Glutamatergic neuron (in vitro differentiated cells): ENCODE measurements around the gene ADIPOR2. TPM values are rescaled to one million over a fixed set of nuclear protein-coding genes. Genes with fewer than 3 reads are reported as not detected.

ENCODE experiments used
- DNase-seq: peaks from one replicate; pipeline ENCODE4 v3.0.0; 2022
- H3K27ac Mint-ChIP-seq: one replicate; pipeline ENCODE4 v1.8.0; 2020; ENCODE audit warnings: mild to moderate bottlenecking, mixed read lengths, inconsistent platforms; ENCODE audit not compliant: unreplicated experiment
- H3K27me3 Mint-ChIP-seq: one replicate; pipeline ENCODE4 v1.8.0; 2020; ENCODE audit warnings: mild to moderate bottlenecking, moderate library complexity, mixed read lengths, inconsistent platforms; ENCODE audit not compliant: unreplicated experiment
- H3K36me3 Mint-ChIP-seq: one replicate; pipeline ENCODE4 v1.8.0; 2020; ENCODE audit warnings: mild to moderate bottlenecking, mixed read lengths, inconsistent platforms; ENCODE audit not compliant: unreplicated experiment
- H3K4me1 Mint-ChIP-seq: one replicate; pipeline ENCODE4 v1.8.0; 2020; ENCODE audit warnings: mild to moderate bottlenecking, low read depth, mixed read lengths, inconsistent platforms; ENCODE audit not compliant: unreplicated experiment
- H3K4me3 Mint-ChIP-seq: one replicate; pipeline ENCODE4 v1.8.0; 2020; ENCODE audit warnings: mild to moderate bottlenecking, mixed read lengths, inconsistent platforms; ENCODE audit not compliant: unreplicated experiment
- H3K9me3 Mint-ChIP-seq: one replicate; pipeline ENCODE4 v1.8.0; 2020; ENCODE audit warnings: mild to moderate bottlenecking, moderate library complexity, mixed read lengths, inconsistent platforms; ENCODE audit not compliant: unreplicated experiment
- total RNA-seq: library from RNA; stranded (reverse); fragmentation: NEBNext Ultra II Directional; extraction: Animal tissue kit (Norgen Biotek cat#: 25700); gene quantifications from one replicate; pipeline ENCODE4 v1.2.1, GENCODE V29; 2021; ENCODE audit not compliant: unreplicated experiment
- TF ChIP-seq, protein P1 (sequence below): fragments of 200-600 bp; sonication (generic); IDR thresholded peaks from one replicate; pipeline ENCODE4 v1.5.0; 2021; ENCODE audit not compliant: partially characterized antibody, unreplicated experiment

Gene ADIPOR2
- total RNA-seq, 1 donor from 2014 or later: 43.3 TPM

DNA sequence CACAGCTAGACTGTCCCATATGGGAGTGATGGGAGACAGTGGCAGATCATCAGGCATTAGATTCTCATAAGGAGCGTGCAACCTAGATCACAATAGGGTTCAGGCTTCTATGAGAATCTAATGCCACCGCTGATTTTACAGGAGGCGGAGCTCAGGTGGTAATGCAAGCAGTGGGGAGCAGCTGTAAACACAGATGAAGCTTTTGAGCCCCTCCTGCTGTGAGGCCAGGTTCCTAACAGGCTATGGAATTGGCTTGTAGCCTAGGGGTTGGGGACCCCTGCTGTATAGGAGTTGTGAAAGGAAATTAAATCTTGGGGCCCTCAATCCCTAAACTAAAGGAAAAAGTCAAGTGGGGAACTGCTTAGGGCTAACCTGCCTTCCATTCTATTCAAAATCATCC, 29.6 kb downstream of the ADIPOR2 start:
- H3K4me3 Mint-ChIP-seq: no peak overlapping the region
- TF ChIP-seq, protein P1, sequence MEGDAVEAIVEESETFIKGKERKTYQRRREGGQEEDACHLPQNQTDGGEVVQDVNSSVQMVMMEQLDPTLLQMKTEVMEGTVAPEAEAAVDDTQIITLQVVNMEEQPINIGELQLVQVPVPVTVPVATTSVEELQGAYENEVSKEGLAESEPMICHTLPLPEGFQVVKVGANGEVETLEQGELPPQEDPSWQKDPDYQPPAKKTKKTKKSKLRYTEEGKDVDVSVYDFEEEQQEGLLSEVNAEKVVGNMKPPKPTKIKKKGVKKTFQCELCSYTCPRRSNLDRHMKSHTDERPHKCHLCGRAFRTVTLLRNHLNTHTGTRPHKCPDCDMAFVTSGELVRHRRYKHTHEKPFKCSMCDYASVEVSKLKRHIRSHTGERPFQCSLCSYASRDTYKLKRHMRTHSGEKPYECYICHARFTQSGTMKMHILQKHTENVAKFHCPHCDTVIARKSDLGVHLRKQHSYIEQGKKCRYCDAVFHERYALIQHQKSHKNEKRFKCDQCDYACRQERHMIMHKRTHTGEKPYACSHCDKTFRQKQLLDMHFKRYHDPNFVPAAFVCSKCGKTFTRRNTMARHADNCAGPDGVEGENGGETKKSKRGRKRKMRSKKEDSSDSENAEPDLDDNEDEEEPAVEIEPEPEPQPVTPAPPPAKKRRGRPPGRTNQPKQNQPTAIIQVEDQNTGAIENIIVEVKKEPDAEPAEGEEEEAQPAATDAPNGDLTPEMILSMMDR: no peak
- no peaks in the 10 kb centered on the region for H3K4me1 Mint-ChIP-seq
- no peak for DNase-seq
- H3K36me3 Mint-ChIP-seq: no peaks in the 10 kb centered on the region
- no peaks in the 10 kb centered on the region for H3K9me3 Mint-ChIP-seq
- no peak overlapping the region for H3K27ac Mint-ChIP-seq
- no peaks in the 10 kb centered on the region for H3K27me3 Mint-ChIP-seq

GRCh38 chr12:1723721-1724120, 32.9 kb downstream of the ADIPOR2 start:
- H3K4me3 Mint-ChIP-seq: no peak overlapping the region
- TF ChIP-seq, protein P1: no peak
- peaks cover 2% of the 10 kb centered on the region for H3K27me3 Mint-ChIP-seq
- no peak overlapping the region for H3K27ac Mint-ChIP-seq
- no peaks in the 10 kb centered on the region for H3K9me3 Mint-ChIP-seq
- H3K4me1 Mint-ChIP-seq: no peaks in the 10 kb centered on the region
- no peak for DNase-seq
- no peaks in the 10 kb centered on the region for H3K36me3 Mint-ChIP-seq

- Mint-ChIP-seq H3K4me1 (no peaks in the 10 kb centered on the region), H3K9me3 (no peaks in the 10 kb centered on the region), H3K27ac (no peak overlapping the region), H3K36me3 (no peaks in the 10 kb centered on the region), H3K27me3 (peaks cover 2% of the 10 kb centered on the region), H3K4me3 (no peak overlapping the region)
- TF ChIP-seq, protein P1: no peak
- DNase-seq: no peak
Observed at GRCh38 chr12:1724250-1724649, 33.4 kb downstream of the ADIPOR2 start.

DNA sequence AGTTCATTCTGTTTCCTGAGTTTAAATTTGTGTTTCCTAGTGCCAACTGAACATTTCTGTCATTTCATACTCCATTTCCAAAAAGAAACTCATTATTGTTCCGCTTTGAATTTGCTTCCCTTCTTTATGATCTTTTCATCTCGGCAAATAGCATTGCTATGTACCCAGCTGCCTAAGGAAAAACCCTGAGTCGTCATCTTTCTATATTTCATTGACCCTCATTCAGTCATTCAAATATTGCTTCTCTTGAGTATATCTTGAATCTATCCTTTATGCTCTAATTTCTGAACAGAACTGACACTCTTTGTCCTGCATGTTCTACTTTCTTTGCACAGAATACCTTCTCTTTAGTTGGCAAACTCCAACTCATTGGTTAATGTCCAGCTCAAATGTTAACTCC, 35.9 kb downstream of the ADIPOR2 start:
- Mint-ChIP-seq H3K27ac (no peak overlapping the region), H3K36me3 (no peaks in the 10 kb centered on the region), H3K4me1 (no peaks in the 10 kb centered on the region), H3K27me3 (peaks cover 2% of the 10 kb centered on the region), H3K9me3 (no peaks in the 10 kb centered on the region), H3K4me3 (no peak overlapping the region)
- DNase-seq: no peak
- TF ChIP-seq, protein P1: no peak

DNA sequence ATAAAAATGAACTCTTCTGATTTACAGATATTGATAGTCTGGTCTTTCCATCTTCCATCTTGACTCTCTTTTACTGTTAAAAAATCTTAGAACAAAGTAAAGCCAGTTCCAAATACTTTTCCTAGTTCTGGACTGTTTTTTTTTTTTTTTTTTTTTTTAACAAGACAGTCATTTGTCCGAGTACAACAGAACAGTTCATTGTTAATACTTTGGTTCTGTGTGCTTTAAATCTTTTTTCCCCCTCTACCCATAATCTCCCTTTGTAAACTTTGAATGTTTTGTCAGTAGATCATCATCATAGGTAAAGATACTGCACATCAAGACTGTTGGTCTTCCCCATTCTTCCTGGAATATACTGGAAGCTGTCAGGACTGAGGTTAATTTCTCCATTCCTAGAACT, 38.0 kb downstream of the ADIPOR2 start:
- Mint-ChIP-seq H3K27me3 (peaks cover 3% of the 10 kb centered on the region), H3K4me1 (no peaks in the 10 kb centered on the region), H3K4me3 (no peak overlapping the region), H3K27ac (no peak overlapping the region), H3K9me3 (no peaks in the 10 kb centered on the region), H3K36me3 (no peaks in the 10 kb centered on the region)
- no peak for DNase-seq
- TF ChIP-seq, protein P1: no peak
